H1 (cell line): Measurements from ENCODE around the gene ENPP7. TPM values are rescaled to one million over a fixed set of nuclear protein-coding genes. Genes with fewer than 3 reads are reported as not detected.

ENCODE experiments used
- CTCF ChIA-PET: fragments of 300-600 bp; sonication (Branson Sonifier 250); formaldehyde crosslinking; loops from one replicate; lab custom pipeline; 2021; ENCODE audit not compliant: partially characterized antibody; lab: Charles Lee
- POLR2A ChIA-PET: fragments of 300-600 bp; sonication (Branson Sonifier 250); formaldehyde crosslinking; loops from one replicate; lab custom pipeline; 2021; ENCODE audit warnings: inconsistent platforms; ENCODE audit not compliant: partially characterized antibody; lab: Charles Lee
- DNase-seq, 2 experiments: peaks; one replicate each; pipeline versions ENCODE4 v3.0.0 to v3.0.0-alpha.2; 2010 to 2022; ENCODE audit warnings: low spot score in 2 of 2, low read depth in 1 of 2, mixed read lengths in 1 of 2
- FAIRE-seq: peaks from 2 replicates; lab custom pipeline; 2011; peaks lifted over from hg19 to GRCh38; lab: Jason Lieb, UNC
- H2AFZ ChIP-seq: 2 replicates; pipeline ENCODE4 v1.8.1; 2012; ENCODE audit warnings: low read length, inconsistent platforms
- H2AK5ac ChIP-seq: 2 replicates; pipeline ENCODE4 v1.6.1; 2013; ENCODE audit warnings: low read depth, low read length
- H2BK120ac ChIP-seq: replicated peaks from 2 replicates; pipeline ENCODE3; 2013; ENCODE audit warnings: low read depth, low read length, inconsistent platforms
- H2BK12ac ChIP-seq: 2 replicates; pipeline ENCODE4 v1.6.1; 2013; ENCODE audit warnings: low read depth, low read length
- H2BK15ac ChIP-seq: 2 replicates; pipeline ENCODE4 v1.6.1; 2013; ENCODE audit warnings: low read length
- H2BK20ac ChIP-seq: 2 replicates; pipeline ENCODE4 v1.6.1; 2013; ENCODE audit warnings: low read length
- H2BK5ac ChIP-seq: 2 replicates; pipeline ENCODE4 v1.6.1; 2013; ENCODE audit warnings: low read depth, low read length
- H3K14ac ChIP-seq: 2 replicates; pipeline ENCODE4 v1.6.1; 2013; ENCODE audit warnings: inconsistent platforms; ENCODE audit not compliant: insufficient read length
- H3K18ac ChIP-seq: 2 replicates; pipeline ENCODE4 v1.6.1; 2013; ENCODE audit warnings: low read length; ENCODE audit errors: extremely low read depth
- H3K23ac ChIP-seq: 2 replicates; pipeline ENCODE4 v1.6.1; 2013; ENCODE audit warnings: inconsistent platforms; ENCODE audit not compliant: insufficient read length
- H3K23me2 ChIP-seq: 2 replicates; pipeline ENCODE4 v1.6.1; 2013; ENCODE audit warnings: low read depth, low read length
- H3K27ac ChIP-seq: 2 replicates; pipeline ENCODE4 v1.6.1; 2011; ENCODE audit warnings: low read depth, low read length, inconsistent platforms
- H3K27me3 ChIP-seq, 4 experiments: replicated peaks in 1 of 4; 1 replicate in 1 of 4; 2 replicates in 3 of 4; pipeline versions ENCODE4 v1.6.1 to v1.8.1; 2011 to 2013; ENCODE audit warnings: low read length in 3 of 4, mild to moderate bottlenecking in 3 of 4, inconsistent platforms in 2 of 4, mixed read lengths in 2 of 4, moderate library complexity in 1 of 4; ENCODE audit not compliant: control insufficient read depth in 3 of 4, insufficient read depth in 3 of 4; ENCODE audit errors: extremely low read depth in 1 of 4
- H3K36me3 ChIP-seq, 4 experiments: 2 replicates each; pipeline versions ENCODE4 v1.6.1 to v1.8.1; 2011 to 2013; ENCODE audit warnings: mild to moderate bottlenecking in 4 of 4, low read length in 3 of 4, moderate library complexity in 2 of 4, control low read depth in 1 of 4, inconsistent platforms in 1 of 4; ENCODE audit not compliant: insufficient read depth in 4 of 4, control insufficient read depth in 2 of 4
- H3K4ac ChIP-seq: replicated peaks from 2 replicates; pipeline ENCODE3; 2013; ENCODE audit warnings: low read length, low read depth, mixed read lengths, inconsistent platforms; ENCODE audit not compliant: insufficient read length
- H3K4me1 ChIP-seq, 4 experiments: replicated peaks in 1 of 4; 1 replicate in 1 of 4; 2 replicates in 3 of 4; pipeline versions ENCODE4 v1.6.1 to v1.8.1; 2011 to 2013; ENCODE audit warnings: low read length in 3 of 4, inconsistent platforms in 2 of 4, mixed read lengths in 1 of 4; ENCODE audit not compliant: insufficient read depth in 4 of 4, control insufficient read depth in 3 of 4
- H3K4me2 ChIP-seq, 2 experiments: 2 replicates each; pipeline versions ENCODE4 v1.6.1 to v1.8.1; 2011 to 2013; ENCODE audit warnings: low read depth in 2 of 2, low read length in 2 of 2, control low read depth in 1 of 2, inconsistent platforms in 1 of 2, mild to moderate bottlenecking in 1 of 2; ENCODE audit not compliant: insufficient read depth in 1 of 2
- H3K4me3 ChIP-seq, 4 experiments: fragments of 200-600, 300-600 bp in 1 of 4; sonication (generic), shearing (Covaris generic), sonication (Bioruptor Twin) in 1 of 4; 2 replicates each; pipeline versions ENCODE4 v1.5.1 to v1.8.1; 2011 to 2016; ENCODE audit warnings: low read length in 4 of 4, low read depth in 3 of 4, control low read depth in 2 of 4, inconsistent platforms in 2 of 4, mild to moderate bottlenecking in 2 of 4, mixed read lengths in 1 of 4, moderate library complexity in 1 of 4; ENCODE audit not compliant: insufficient read depth in 2 of 4; ENCODE audit errors: extremely low read depth in 1 of 4
- H3K56ac ChIP-seq: replicated peaks from 2 replicates; pipeline ENCODE3; 2013; ENCODE audit warnings: low read depth, mild to moderate bottlenecking, mixed read lengths, low read length, inconsistent platforms; ENCODE audit not compliant: insufficient read length
- H3K79me1 ChIP-seq: 2 replicates; pipeline ENCODE4 v1.6.1; 2013; ENCODE audit warnings: low read depth, low read length, control low read depth
- H3K79me2 ChIP-seq, 2 experiments: 2 replicates each; pipeline versions ENCODE4 v1.6.1 to v1.8.1; 2012 to 2013; ENCODE audit warnings: low read length in 2 of 2, mild to moderate bottlenecking in 2 of 2, inconsistent platforms in 1 of 2; ENCODE audit not compliant: insufficient read depth in 2 of 2, control insufficient read depth in 1 of 2
- H3K9ac ChIP-seq, 4 experiments: replicated peaks in 1 of 4; 1 replicate in 1 of 4; 2 replicates in 3 of 4; pipeline versions ENCODE4 v1.6.1 to v1.8.1; 2011 to 2013; ENCODE audit warnings: low read depth in 3 of 4, low read length in 3 of 4, control low read depth in 2 of 4, mild to moderate bottlenecking in 2 of 4, moderate library complexity in 2 of 4, inconsistent platforms in 1 of 4; ENCODE audit errors: extremely low read depth in 1 of 4
- H3K9me3 ChIP-seq, 2 experiments: 2 replicates each; pipeline versions ENCODE4 v1.6.1 to v1.8.1; 2012 to 2013; ENCODE audit warnings: mild to moderate bottlenecking in 2 of 2, moderate library complexity in 2 of 2, control low read depth in 1 of 2, inconsistent platforms in 1 of 2, low read depth in 1 of 2, low read length in 1 of 2, mixed read lengths in 1 of 2; ENCODE audit not compliant: insufficient read depth in 2 of 2
- H4K20me1 ChIP-seq, 2 experiments: replicated peaks in 1 of 2; 2 replicates each; pipeline versions ENCODE3 to v1.8.1; 2011 to 2013; ENCODE audit warnings: inconsistent platforms in 2 of 2, low read length in 2 of 2, mild to moderate bottlenecking in 1 of 2; ENCODE audit not compliant: insufficient read depth in 2 of 2, control insufficient read depth in 1 of 2
- H4K5ac ChIP-seq: 2 replicates; pipeline ENCODE4 v1.6.1; 2013; ENCODE audit warnings: low read length, low read depth, mixed read lengths, inconsistent platforms; ENCODE audit not compliant: insufficient read length
- H4K8ac ChIP-seq: 2 replicates; pipeline ENCODE4 v1.8.0; 2013; ENCODE audit warnings: mild to moderate bottlenecking, moderate library complexity, low read length, inconsistent platforms; ENCODE audit not compliant: insufficient read depth; ENCODE audit errors: extremely low read depth
- H4K91ac ChIP-seq: replicated peaks from 2 replicates; pipeline ENCODE3; 2013; ENCODE audit warnings: low read length, mixed read lengths, inconsistent platforms; ENCODE audit not compliant: insufficient read length
- EGR1 ChIP-seq: IDR thresholded peaks from 2 replicates; pipeline ENCODE4 v1.6.1; 2011; ENCODE audit warnings: low read depth, low read length, borderline replicate concordance
- POLR2A ChIP-seq, 2 experiments: IDR thresholded peaks; 1 replicate in 1 of 2; 2 replicates in 1 of 2; pipeline ENCODE4 v1.6.1; 2011; ENCODE audit warnings: low read depth in 2 of 2, low read length in 2 of 2, mild to moderate bottlenecking in 2 of 2; ENCODE audit errors: control extremely low read depth in 1 of 2
- RNF2 ChIP-seq: fragments of 200-900, 300-1000 bp; sonication (generic); IDR thresholded peaks from 2 replicates; pipeline ENCODE4 v1.7.1; 2016; ENCODE audit warnings: borderline replicate concordance, low read depth, mild to moderate bottlenecking, antibody characterized with exemption, low read length; ENCODE audit not compliant: poor library complexity, severe bottlenecking; ENCODE audit errors: missing control alignments
- SUZ12 ChIP-seq: fragments of 200-600 bp; sonication (generic); IDR thresholded peaks from 2 replicates; pipeline ENCODE4 v1.6.1; 2012; ENCODE audit warnings: mild to moderate bottlenecking, inconsistent platforms, low read length, moderate library complexity, mixed read lengths
- TEAD4 ChIP-seq: IDR thresholded peaks from 2 replicates; pipeline ENCODE4 v1.6.1; 2012; ENCODE audit warnings: low read depth, low read length, inconsistent platforms, mixed read lengths
- WGBS, 2 experiments: shearing (Covaris generic) in 1 of 2; methylation state at CpG; one replicate each; pipeline versions ENCODE4 v1.1.6 to v1.1.7; 2013 to 2015; ENCODE audit warnings: low lambda C conversion rate in 2 of 2, mixed read lengths in 2 of 2, inconsistent platforms in 1 of 2, low coverage in 1 of 2, missing lambda C conversion rate in 1 of 2; ENCODE audit not compliant: insufficient replicate concordance in 2 of 2, insufficient coverage in 1 of 2, insufficient read length in 1 of 2; ENCODE audit errors: extremely low coverage in 1 of 2, missing lambda C conversion rate in 1 of 2; 5-methylcytosine and 5-hydroxymethylcytosine counted together
- polyA plus RNA-seq, 7 experiments: library from polyadenylated mRNA; depleted of rRNA in 3 of 7; stranded (reverse) in 5 of 7; unstranded in 2 of 7; fragments of >200 nt in 5 of 7; fragments of 200-250 nt in 2 of 7; gene quantifications; 1 replicate in 5 of 7; 2 replicates in 1 of 7; 4 replicates in 1 of 7; pipeline versions ENCODE4 v1.2.1 to v1.2.3, GENCODE V29; 2011 to 2013; ENCODE audit warnings: missing spikeins in 2 of 7, mixed read lengths in 2 of 7
- total RNA-seq: library from RNA; stranded (reverse); fragmentation: NEBNext Ultra II Directional; extraction: Animal tissue kit (Norgen Biotek cat#: 25700); gene quantifications from 2 replicates; pipeline ENCODE4 v1.2.1, GENCODE V29; 2021
- TF ChIP-seq, protein P1 (sequence below): IDR thresholded peaks from 2 replicates; pipeline ENCODE4 v1.6.1; 2012; ENCODE audit warnings: inconsistent platforms

ENPP7 gene
- total and polyA plus RNA-seq, 2 of the 8 experiments (the other 6 are each of a cell fraction or from before 2014, with no cell fraction given): not detected

- H2AFZ ChIP-seq: no peak overlapping the region
- H3K4me2 ChIP-seq: no peak overlapping the region
- WGBS, 2 experiments: 79% methylated on average over 9 of the region's 9 CpGs; no CpG with 5 or more reads in 1 of the 2 experiments
- no peak overlapping the region for H3K4ac ChIP-seq
- H4K91ac ChIP-seq: no peak overlapping the region
- ChIA-PET POLR2A (no interaction called here), CTCF (interaction anchor here (1.7 to 3.2 kb wide), 2 partner anchors 21 to 81 kb away, joined by 6 to 14 read pairs; no protein-coding TSS in a partner anchor)
- 0 out of 2 replicates have a peak overlapping the region, but pooled peaks have one; percentile 49 for H2BK20ac ChIP-seq
- H3K79me1 ChIP-seq: no peaks in the 10 kb centered on the region
- no peak overlapping the region for H3K18ac ChIP-seq
- no peaks in the 10 kb centered on the region; the same call in 1 of the 2 replicates for H3K23me2 ChIP-seq
- H3K4me3 ChIP-seq: no peak overlapping the region
- no peak overlapping the region for H4K8ac ChIP-seq
- no peak overlapping the region for H3K14ac ChIP-seq
- no peak overlapping the region for H3K56ac ChIP-seq
- H2BK15ac ChIP-seq: peak overlapping the region; percentile 83
- peaks cover 0 to 5% of the 10 kb centered on the region in 2 experiments for H4K20me1 ChIP-seq
- peak overlapping the region; percentile 23 for H3K23ac ChIP-seq
- H3K79me2 ChIP-seq: no peaks in the 10 kb centered on the region
- peak overlapping the region; percentile 55; the same call in 1 of the 2 replicates for H2BK12ac ChIP-seq
- H3K9me3 ChIP-seq: no peaks in the 10 kb centered on the region
- DNase-seq (no peak), FAIRE-seq (no peak)
- H2BK5ac ChIP-seq: no peak overlapping the region
- H3K4me1 ChIP-seq: peaks cover 5 to 26% (median 15%) of the 10 kb centered on the region in 4 experiments
- no peak for TF ChIP-seq SUZ12
- TF ChIP-seq TEAD4: no peak
- TF ChIP-seq, protein P1, sequence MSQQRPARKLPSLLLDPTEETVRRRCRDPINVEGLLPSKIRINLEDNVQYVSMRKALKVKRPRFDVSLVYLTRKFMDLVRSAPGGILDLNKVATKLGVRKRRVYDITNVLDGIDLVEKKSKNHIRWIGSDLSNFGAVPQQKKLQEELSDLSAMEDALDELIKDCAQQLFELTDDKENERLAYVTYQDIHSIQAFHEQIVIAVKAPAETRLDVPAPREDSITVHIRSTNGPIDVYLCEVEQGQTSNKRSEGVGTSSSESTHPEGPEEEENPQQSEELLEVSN: no peak
- no peak for TF ChIP-seq POLR2A (IDR thresholded peaks at IDR 0.05; ENCODE audit: control extremely low read depth in 1 of 2, low read depth in 2 of 2, low read length in 2 of 2)
- TF ChIP-seq RNF2: no peak
- TF ChIP-seq EGR1: no peak
- no peak overlapping the region for H3K27ac ChIP-seq
- H3K27me3 ChIP-seq: peaks cover 0 to 7% (median 0%) of the 10 kb centered on the region in 4 experiments; a peak in 3 of 7 replicates
- H4K5ac ChIP-seq: peak overlapping the region; percentile 47
- H2BK120ac ChIP-seq: no peak overlapping the region
- H3K36me3 ChIP-seq: no peaks in the 10 kb centered on the region
- no peak overlapping the region for H3K9ac ChIP-seq
- no peak overlapping the region; the same call in 1 of the 2 replicates for H2AK5ac ChIP-seq
Measured at GRCh38 chr17:79693419-79693818, 37.3 kb upstream of the ENPP7 start.
